LNCaP clone FGC (cell line): Measurements from ENCODE around the gene FOXP1.
A peak's percentile ranks its signal among the peaks of the same experiment; 100 is the strongest.

ENCODE experiments used
- DNase-seq: peaks from one replicate; pipeline ENCODE4 v3.0.0-alpha.2; 2011; ENCODE audit warnings: low read depth
- H3K4me3 ChIP-seq: 2 replicates; pipeline ENCODE4 v1.5.1; 2011; ENCODE audit warnings: mild to moderate bottlenecking, low read depth, low read length, control low read depth
- TF ChIP-seq, protein P1 (sequence below): IDR thresholded peaks from 2 replicates; pipeline ENCODE4 v1.5.1; 2012; ENCODE audit warnings: mild to moderate bottlenecking; ENCODE audit not compliant: control insufficient read depth, insufficient read depth; ENCODE audit errors: extremely low read depth

Gene FOXP1

DNA sequence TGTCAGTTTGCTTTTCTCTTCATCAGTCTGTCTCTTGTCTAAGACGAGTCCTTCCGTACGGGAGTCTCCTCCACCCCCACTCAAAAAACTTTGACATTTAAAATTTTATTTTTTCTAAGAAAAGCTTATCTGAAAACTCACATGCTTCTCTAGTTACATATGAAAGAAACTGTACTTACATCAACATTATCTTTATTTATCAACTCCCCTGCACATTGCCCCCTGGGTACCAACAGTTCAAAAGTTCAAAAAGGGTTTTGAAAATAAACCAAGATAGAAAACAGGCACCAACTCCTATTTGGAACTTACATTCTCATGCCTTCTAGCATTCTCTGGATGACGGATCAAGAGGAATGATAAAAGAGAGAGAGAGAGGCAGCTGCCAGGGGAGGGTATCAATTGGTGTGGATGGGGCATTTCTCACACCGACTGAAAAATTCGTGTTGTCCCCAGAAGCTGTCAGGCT, 182.5 kb downstream of the FOXP1 start:
- DNase-seq = no peak
- TF ChIP-seq, protein P1, sequence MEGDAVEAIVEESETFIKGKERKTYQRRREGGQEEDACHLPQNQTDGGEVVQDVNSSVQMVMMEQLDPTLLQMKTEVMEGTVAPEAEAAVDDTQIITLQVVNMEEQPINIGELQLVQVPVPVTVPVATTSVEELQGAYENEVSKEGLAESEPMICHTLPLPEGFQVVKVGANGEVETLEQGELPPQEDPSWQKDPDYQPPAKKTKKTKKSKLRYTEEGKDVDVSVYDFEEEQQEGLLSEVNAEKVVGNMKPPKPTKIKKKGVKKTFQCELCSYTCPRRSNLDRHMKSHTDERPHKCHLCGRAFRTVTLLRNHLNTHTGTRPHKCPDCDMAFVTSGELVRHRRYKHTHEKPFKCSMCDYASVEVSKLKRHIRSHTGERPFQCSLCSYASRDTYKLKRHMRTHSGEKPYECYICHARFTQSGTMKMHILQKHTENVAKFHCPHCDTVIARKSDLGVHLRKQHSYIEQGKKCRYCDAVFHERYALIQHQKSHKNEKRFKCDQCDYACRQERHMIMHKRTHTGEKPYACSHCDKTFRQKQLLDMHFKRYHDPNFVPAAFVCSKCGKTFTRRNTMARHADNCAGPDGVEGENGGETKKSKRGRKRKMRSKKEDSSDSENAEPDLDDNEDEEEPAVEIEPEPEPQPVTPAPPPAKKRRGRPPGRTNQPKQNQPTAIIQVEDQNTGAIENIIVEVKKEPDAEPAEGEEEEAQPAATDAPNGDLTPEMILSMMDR = no peak

DNA sequence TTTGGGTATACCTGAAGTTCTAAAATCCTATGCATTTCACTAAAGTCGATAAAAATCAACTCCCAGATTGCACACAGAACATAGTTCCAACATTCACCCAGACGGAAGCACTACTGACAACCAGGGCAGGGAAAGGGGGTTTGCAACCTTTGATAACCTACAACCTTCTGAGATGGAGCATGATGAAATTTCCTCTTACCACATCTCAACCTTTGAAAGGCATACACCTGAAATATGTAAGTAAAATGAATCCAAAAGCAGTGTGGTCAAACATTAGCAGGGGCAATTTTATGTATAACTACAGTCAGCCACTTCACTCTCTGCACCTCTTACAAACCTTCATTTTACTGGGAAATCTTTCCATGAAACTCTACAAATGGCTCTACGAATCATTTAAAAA, 184.1 kb downstream of the FOXP1 start:
- TF ChIP-seq, protein P1 = no peak
- no peak for DNase-seq
- no peak overlapping the region for H3K4me3 ChIP-seq

More for the DNA sequence above, 182.5 kb downstream of the FOXP1 start:
- no peak overlapping the region for H3K4me3 ChIP-seq

DNA sequence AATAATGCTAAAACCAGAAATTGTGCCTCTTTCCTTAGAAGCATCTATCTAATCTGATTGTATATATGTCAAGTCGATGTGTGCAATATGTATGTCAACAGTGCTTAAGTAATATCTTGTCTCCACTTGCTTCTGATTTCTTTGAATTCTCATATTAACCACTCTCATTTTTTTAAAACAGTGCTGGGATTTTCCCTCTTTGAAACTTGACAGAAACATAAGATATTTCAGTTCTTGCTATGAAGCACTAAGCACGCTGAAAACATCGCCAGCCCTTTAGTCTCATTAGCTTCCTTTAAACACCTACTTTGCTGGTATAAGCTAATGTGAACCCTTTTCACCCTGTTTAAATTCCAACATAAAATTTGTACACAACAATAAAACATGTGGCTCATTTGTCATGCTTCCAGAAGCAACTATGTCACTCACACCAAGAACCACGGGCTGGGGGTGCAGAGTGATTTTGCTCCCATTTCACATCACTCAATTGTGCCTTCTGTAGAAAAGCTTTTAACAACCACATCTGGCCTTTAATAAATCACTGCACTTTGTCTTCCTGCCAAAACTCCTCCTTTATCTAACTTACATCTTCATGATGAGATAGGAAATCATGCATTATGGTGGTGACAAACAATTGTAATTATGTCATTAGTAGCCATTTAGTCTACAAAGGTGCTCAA, 185.2 kb downstream of the FOXP1 start:
- TF ChIP-seq, protein P1 = no peak

DNA sequence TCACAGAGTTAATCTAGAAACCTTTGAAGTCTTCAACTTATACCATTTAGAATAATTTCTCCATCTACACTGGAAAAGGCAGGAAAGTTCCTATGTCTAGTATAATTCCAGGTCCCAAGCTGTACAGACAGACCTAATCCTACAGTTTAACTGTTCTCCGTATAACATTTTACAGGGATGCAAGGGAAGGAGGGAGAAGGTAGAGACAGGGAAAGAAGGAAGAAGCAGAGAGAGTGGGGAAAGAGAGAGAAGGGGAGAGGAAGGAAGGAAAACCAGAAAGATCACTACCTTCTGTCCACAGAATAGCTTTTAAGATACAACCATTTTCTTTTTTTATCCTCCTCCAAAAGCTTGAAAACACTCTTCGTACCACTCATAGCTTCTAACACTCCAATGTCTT, 185.8 kb downstream of the FOXP1 start:
- TF ChIP-seq, protein P1 = no peak
- DNase-seq = no peak
- H3K4me3 ChIP-seq = no peak overlapping the region

More for the DNA sequence above, 185.2 kb downstream of the FOXP1 start:
- no peak overlapping the region for H3K4me3 ChIP-seq
- DNase-seq = no peak

DNA sequence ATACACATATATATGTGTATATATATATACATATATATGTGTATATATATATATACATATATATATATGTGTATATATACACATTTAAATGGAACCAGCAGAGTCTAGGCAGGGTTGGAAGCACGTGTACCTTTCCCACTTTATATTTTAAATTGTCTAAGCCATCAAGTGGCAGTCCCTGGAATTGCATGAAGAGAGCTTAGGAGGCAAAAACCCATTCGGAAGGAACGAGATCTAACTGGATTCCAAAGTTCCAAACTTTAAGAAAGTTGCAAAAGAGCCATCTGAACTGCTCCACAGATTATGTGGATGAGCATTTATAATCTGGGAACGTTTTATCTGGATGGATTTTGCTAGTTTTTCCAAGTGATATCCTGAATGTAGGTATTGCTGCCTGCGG, 186.5 kb downstream of the FOXP1 start:
- DNase-seq = no peak
- TF ChIP-seq, protein P1 = peak; percentile 28

DNA sequence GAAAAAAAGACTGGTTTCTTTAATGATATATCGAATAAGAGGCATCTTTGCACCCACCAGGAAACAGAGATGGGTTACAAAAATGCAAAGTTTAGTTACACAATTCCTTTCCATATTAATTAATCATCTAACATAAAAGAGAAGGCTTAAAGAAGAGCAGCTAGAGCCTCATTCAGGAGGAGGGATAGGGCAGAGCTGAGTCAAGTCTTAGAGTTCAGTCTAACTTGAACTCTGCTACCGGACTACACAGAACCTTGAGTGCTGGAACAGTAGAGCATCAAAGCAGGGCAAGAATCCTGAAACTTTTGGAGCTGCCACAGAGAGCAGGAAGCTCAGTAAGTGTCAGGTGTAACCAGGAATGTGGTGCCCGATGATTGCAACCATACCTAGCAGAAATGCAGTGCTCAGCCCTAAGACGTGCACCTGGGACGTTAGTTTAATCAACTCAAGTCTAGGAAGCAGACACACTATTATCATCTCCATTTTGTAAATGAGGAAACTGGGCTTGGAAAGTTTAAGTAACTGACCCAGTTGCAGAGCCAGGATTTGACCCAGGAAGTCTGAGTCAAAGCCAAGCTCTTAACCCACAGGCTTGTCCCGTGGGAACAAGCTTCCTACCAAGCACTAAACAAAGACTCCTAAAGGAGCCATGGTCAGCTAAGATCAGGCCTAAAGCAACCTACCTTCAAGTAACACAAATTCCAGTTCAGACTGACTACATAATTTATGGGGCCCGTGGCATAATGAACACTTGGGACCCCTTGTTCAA, 187.4 kb downstream of the FOXP1 start:
- H3K4me3 ChIP-seq = no peak overlapping the region
- no peak for DNase-seq
- TF ChIP-seq, protein P1 = no peak

More for the DNA sequence above, 186.5 kb downstream of the FOXP1 start:
- H3K4me3 ChIP-seq = no peak overlapping the region

DNA sequence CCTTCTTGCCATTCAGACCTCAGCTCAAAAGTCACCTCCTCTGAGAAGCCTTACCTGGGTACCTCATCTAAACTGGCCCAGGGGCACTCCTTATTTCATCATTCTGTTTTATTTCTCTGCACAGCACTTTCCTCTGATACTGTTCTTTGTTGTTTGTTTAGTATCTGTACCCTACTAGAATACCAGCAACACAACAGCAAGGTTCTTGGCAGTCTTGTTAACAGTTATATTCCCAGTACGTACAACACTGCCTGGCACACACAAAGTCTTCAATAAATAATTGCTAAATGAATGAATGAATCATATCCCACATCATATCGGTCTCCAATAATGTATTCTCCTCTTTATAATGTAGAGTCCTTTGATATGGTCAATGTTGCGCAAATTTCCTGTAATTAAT, 188.1 kb downstream of the FOXP1 start:
- H3K4me3 ChIP-seq = no peak overlapping the region
- DNase-seq = peak; percentile 92
- TF ChIP-seq, protein P1 = no peak
